ENCODE data around the gene DSC3. TPM values are rescaled to one million over a fixed set of nuclear protein-coding genes. Genes with fewer than 3 reads are reported as not detected.

The DSC3 gene
- total and polyA plus RNA-seq, 2 experiments from 2014 or later = 0.52 to 2.1 TPM

DNA sequence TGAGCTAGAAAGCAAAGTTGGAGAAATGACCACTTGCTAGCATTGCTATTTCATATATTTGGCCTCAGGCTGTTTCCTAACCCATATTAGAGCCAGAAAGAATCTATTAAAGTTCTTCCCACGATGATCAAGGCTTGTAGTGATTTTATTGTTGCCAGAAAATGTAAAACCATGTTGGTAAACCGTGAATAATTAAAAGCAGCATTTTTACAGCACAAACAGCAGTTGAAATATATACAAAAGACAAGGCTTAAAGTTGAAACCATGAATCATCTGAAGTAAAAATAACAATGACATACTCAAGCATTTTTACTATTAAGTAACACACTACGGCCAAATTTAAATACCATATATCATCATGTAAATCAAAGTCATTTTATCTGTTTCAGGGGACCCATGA is 27.7 kb upstream of the DSC3 start (continued):
- TF ChIP-seq, protein P1, sequence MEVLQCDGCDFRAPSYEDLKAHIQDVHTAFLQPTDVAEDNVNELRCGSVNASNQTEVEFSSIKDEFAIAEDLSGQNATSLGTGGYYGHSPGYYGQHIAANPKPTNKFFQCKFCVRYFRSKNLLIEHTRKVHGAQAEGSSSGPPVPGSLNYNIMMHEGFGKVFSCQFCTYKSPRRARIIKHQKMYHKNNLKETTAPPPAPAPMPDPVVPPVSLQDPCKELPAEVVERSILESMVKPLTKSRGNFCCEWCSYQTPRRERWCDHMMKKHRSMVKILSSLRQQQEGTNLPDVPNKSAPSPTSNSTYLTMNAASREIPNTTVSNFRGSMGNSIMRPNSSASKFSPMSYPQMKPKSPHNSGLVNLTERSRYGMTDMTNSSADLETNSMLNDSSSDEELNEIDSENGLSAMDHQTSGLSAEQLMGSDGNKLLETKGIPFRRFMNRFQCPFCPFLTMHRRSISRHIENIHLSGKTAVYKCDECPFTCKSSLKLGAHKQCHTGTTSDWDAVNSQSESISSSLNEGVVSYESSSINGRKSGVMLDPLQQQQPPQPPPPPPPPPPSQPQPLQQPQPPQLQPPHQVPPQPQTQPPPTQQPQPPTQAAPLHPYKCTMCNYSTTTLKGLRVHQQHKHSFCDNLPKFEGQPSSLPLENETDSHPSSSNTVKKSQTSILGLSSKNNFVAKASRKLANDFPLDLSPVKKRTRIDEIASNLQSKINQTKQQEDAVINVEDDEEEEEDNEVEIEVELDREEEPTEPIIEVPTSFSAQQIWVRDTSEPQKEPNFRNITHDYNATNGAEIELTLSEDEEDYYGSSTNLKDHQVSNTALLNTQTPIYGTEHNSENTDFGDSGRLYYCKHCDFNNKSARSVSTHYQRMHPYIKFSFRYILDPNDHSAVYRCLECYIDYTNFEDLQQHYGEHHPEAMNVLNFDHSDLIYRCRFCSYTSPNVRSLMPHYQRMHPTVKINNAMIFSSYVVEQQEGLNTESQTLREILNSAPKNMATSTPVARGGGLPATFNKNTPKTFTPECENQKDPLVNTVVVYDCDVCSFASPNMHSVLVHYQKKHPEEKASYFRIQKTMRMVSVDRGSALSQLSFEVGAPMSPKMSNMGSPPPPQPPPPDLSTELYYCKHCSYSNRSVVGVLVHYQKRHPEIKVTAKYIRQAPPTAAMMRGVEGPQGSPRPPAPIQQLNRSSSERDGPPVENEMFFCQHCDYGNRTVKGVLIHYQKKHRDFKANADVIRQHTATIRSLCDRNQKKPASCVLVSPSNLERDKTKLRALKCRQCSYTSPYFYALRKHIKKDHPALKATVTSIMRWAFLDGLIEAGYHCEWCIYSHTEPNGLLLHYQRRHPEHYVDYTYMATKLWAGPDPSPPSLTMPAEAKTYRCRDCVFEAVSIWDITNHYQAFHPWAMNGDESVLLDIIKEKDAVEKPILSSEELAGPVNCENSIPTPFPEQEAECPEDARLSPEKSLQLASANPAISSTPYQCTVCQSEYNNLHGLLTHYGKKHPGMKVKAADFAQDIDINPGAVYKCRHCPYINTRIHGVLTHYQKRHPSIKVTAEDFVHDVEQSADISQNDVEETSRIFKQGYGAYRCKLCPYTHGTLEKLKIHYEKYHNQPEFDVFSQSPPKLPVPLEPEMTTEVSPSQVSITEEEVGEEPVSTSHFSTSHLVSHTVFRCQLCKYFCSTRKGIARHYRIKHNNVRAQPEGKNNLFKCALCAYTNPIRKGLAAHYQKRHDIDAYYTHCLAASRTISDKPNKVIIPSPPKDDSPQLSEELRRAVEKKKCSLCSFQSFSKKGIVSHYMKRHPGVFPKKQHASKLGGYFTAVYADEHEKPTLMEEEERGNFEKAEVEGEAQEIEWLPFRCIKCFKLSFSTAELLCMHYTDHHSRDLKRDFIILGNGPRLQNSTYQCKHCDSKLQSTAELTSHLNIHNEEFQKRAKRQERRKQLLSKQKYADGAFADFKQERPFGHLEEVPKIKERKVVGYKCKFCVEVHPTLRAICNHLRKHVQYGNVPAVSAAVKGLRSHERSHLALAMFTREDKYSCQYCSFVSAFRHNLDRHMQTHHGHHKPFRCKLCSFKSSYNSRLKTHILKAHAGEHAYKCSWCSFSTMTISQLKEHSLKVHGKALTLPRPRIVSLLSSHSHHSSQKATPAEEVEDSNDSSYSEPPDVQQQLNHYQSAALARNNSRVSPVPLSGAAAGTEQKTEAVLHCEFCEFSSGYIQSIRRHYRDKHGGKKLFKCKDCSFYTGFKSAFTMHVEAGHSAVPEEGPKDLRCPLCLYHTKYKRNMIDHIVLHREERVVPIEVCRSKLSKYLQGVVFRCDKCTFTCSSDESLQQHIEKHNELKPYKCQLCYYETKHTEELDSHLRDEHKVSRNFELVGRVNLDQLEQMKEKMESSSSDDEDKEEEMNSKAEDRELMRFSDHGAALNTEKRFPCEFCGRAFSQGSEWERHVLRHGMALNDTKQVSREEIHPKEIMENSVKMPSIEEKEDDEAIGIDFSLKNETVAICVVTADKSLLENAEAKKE (CRISPR knock-in tag; IDR thresholded peaks at IDR 0.05) = no peak
- TF ChIP-seq EZH2 (IDR thresholded peaks at IDR 0.05; ENCODE audit: low read depth, unreplicated experiment) = no peak
- TF ChIP-seq ZNF114 (CRISPR knock-in tag; IDR thresholded peaks at IDR 0.05) = no peak
- TF ChIP-seq, protein P2, sequence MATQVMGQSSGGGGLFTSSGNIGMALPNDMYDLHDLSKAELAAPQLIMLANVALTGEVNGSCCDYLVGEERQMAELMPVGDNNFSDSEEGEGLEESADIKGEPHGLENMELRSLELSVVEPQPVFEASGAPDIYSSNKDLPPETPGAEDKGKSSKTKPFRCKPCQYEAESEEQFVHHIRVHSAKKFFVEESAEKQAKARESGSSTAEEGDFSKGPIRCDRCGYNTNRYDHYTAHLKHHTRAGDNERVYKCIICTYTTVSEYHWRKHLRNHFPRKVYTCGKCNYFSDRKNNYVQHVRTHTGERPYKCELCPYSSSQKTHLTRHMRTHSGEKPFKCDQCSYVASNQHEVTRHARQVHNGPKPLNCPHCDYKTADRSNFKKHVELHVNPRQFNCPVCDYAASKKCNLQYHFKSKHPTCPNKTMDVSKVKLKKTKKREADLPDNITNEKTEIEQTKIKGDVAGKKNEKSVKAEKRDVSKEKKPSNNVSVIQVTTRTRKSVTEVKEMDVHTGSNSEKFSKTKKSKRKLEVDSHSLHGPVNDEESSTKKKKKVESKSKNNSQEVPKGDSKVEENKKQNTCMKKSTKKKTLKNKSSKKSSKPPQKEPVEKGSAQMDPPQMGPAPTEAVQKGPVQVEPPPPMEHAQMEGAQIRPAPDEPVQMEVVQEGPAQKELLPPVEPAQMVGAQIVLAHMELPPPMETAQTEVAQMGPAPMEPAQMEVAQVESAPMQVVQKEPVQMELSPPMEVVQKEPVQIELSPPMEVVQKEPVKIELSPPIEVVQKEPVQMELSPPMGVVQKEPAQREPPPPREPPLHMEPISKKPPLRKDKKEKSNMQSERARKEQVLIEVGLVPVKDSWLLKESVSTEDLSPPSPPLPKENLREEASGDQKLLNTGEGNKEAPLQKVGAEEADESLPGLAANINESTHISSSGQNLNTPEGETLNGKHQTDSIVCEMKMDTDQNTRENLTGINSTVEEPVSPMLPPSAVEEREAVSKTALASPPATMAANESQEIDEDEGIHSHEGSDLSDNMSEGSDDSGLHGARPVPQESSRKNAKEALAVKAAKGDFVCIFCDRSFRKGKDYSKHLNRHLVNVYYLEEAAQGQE (IDR thresholded peaks at IDR 0.05; ENCODE audit: unreplicated experiment) = no peak
- TF ChIP-seq ZNF331 (CRISPR knock-in tag; IDR thresholded peaks at IDR 0.05; ENCODE audit: low read depth) = no peak
- TF ChIP-seq, protein P3, sequence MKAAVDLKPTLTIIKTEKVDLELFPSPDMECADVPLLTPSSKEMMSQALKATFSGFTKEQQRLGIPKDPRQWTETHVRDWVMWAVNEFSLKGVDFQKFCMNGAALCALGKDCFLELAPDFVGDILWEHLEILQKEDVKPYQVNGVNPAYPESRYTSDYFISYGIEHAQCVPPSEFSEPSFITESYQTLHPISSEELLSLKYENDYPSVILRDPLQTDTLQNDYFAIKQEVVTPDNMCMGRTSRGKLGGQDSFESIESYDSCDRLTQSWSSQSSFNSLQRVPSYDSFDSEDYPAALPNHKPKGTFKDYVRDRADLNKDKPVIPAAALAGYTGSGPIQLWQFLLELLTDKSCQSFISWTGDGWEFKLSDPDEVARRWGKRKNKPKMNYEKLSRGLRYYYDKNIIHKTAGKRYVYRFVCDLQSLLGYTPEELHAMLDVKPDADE (IDR thresholded peaks at IDR 0.05) = no peak

Measured in GM23338 (cell line).